HG03097 (cell line): ENCODE measurements around the gene TSPY1.
"Not testable (repeated sequence)": the region's sequence is repeated elsewhere in the genome, so short reads cannot be mapped to it uniquely, and the experiment has no call there.

ENCODE experiments used
- ATAC-seq: cut with Tn5 transposase; IDR thresholded peaks from one replicate; pipeline ENCODE4 v1.9.1; 2021; ENCODE audit not compliant: unreplicated experiment, low FRiP score

Gene TSPY1

GRCh38 chrY:9466655-9467054, at the start of gene TSPY1:
Gene TSPY1 (plus strand): TSS chrY:9466955. CDS start chrY:9467001, 46 bp downstream.
- ATAC-seq = not testable (repeated sequence)

GRCh38 chrY:9486967-9487366, 20.2 kb downstream of the TSPY1 start, which contains the start of gene TSPY9:
Gene TSPY9 (plus strand): TSS chrY:9487267. CDS start chrY:9487313, 46 bp downstream.
- not testable (repeated sequence) for ATAC-seq

GRCh38 chrY:9504396-9504795, 37.6 kb downstream of the TSPY1 start:
- ATAC-seq = not testable (repeated sequence)

GRCh38 chrY:9516287-9516686, 49.5 kb downstream of the TSPY1 start:
- not testable (repeated sequence) for ATAC-seq
